Peyer's patch (tissue), 4 donors: ENCODE measurements around the gene DBNDD2. TPM values are rescaled to one million over a fixed set of nuclear protein-coding genes. Genes with fewer than 3 reads are reported as not detected.
A peak's percentile ranks its signal among the peaks of the same experiment; 100 is the strongest.

Source experiments
- DNase-seq, 3 donors: peaks; one replicate each; pipeline ENCODE4 v3.0.0-alpha.2; 2017 to 2019
- H3K27ac ChIP-seq, 4 donors: fragments of 200-600 bp; sonication (generic); one replicate each; pipeline ENCODE4 v1.5.1; 2016 to 2019
- H3K27me3 ChIP-seq, 2 donors: fragments of 200-600 bp; sonication (generic); one replicate each; pipeline ENCODE4 v1.5.1; 2019
- H3K36me3 ChIP-seq, 3 donors: fragments of 200-600 bp; sonication (generic); one replicate each; pipeline ENCODE4 v1.5.1; 2016 to 2019
- H3K4me1 ChIP-seq, 4 donors: fragments of 200-600 bp; sonication (generic); one replicate each; pipeline ENCODE4 v1.5.1; 2016 to 2019
- H3K4me3 ChIP-seq, 4 donors: fragments of 200-600 bp; sonication (generic); 1 replicate in 3 of 4; 2 replicates in 1 of 4; pipeline ENCODE4 v1.5.1; 2016 to 2019; ENCODE audit warnings: mild to moderate bottlenecking in 1 of 4
- H3K9me3 ChIP-seq, 4 donors: fragments of 200-600 bp; sonication (generic); one replicate each; pipeline ENCODE4 v1.5.1; 2016 to 2019; ENCODE audit warnings: mild to moderate bottlenecking in 1 of 4
- CTCF ChIP-seq, 6 experiments: fragments of 450-650 bp in 4 of 6; fragments of 200-600 bp in 2 of 6; sonication (generic) in 1 of 6; IDR thresholded peaks; one replicate each; pipeline ENCODE4 v1.5.1; 2017 to 2019; ENCODE audit warnings: antibody characterized with exemption in 6 of 6, mild to moderate bottlenecking in 3 of 6, moderate library complexity in 1 of 6
- POLR2A ChIP-seq, 2 donors: fragments of 450-650 bp; IDR thresholded peaks; one replicate each; pipeline ENCODE4 v1.5.1; 2017; ENCODE audit warnings: antibody characterized with exemption in 2 of 2, mild to moderate bottlenecking in 2 of 2, moderate library complexity in 2 of 2
- total RNA-seq, 4 donors: library from RNA; depleted of rRNA; stranded (reverse); fragments of >200 nt; gene quantifications; one replicate each; pipeline ENCODE4 v1.1.0, GENCODE V29; 2016

DBNDD2 gene
- total RNA-seq, 4 donors from 2014 or later = 62.7 to 75.2 (median 68.0) TPM

- Histone ChIP-seq H3K9me3 (no peaks in the 10 kb centered on the region), H3K36me3 (no peaks in the 10 kb centered on the region), H3K4me1 (peaks cover 0 to 4% (median 1%) of the 10 kb centered on the region in 4 donors), H3K27me3 (no peaks in the 10 kb centered on the region), H3K27ac (no peak overlapping the region), H3K4me3 (no peak overlapping the region)
- no peak for DNase-seq
- no peak for TF ChIP-seq CTCF (IDR thresholded peaks at IDR 0.05)
- no peak for TF ChIP-seq POLR2A (IDR thresholded peaks at IDR 0.05)
Measured at GRCh38 chr20:45433976-45434375, 25.9 kb downstream of the DBNDD2 start.

GRCh38 chr20:45436732-45437485 is 28.8 kb downstream of the DBNDD2 start:
- Histone ChIP-seq H3K27me3 (no peaks in the 10 kb centered on the region), H3K4me3 (peak overlapping the region; percentile 39 to 73 (median 60)), H3K9me3 (no peaks in the 10 kb centered on the region), H3K36me3 (no peaks in the 10 kb centered on the region), H3K4me1 (peaks cover 0 to 4% (median 1%) of the 10 kb centered on the region in 4 donors), H3K27ac (peak overlapping the region; percentile 44 to 79 (median 73))
- peak; percentile 91 to 97 (median 94) for DNase-seq
- TF ChIP-seq CTCF (IDR thresholded peaks at IDR 0.05) (peak; percentile 88 to 97 (median 96)), POLR2A (IDR thresholded peaks at IDR 0.05) (peak in 1 of 2 donors; percentile 28)

- Histone ChIP-seq H3K36me3 (no peaks in the 10 kb centered on the region), H3K27ac (no peak overlapping the region), H3K4me1 (peaks cover 0 to 4% (median 0%) of the 10 kb centered on the region in 4 donors), H3K9me3 (no peaks in the 10 kb centered on the region), H3K27me3 (no peaks in the 10 kb centered on the region), H3K4me3 (no peak overlapping the region)
- DNase-seq = no peak
- TF ChIP-seq CTCF (IDR thresholded peaks at IDR 0.05) = no peak
- TF ChIP-seq POLR2A (IDR thresholded peaks at IDR 0.05) = no peak
Measured at GRCh38 chr20:45440424-45440823, 32.3 kb downstream of the DBNDD2 start.

GRCh38 chr20:45440891-45441685 is 33.0 kb downstream of the DBNDD2 start:
- TF ChIP-seq CTCF (IDR thresholded peaks at IDR 0.05) (no peak), POLR2A (IDR thresholded peaks at IDR 0.05) (no peak)
- no peak for DNase-seq
- Histone ChIP-seq H3K27ac (no peak overlapping the region), H3K36me3 (no peaks in the 10 kb centered on the region), H3K9me3 (no peaks in the 10 kb centered on the region), H3K27me3 (no peaks in the 10 kb centered on the region), H3K4me1 (peaks cover 0 to 4% (median 0%) of the 10 kb centered on the region in 4 donors), H3K4me3 (no peak overlapping the region)

- H3K9me3 ChIP-seq = no peaks in the 10 kb centered on the region
- no peaks in the 10 kb centered on the region for H3K27me3 ChIP-seq
- no peak overlapping the region for H3K27ac ChIP-seq
- DNase-seq = no peak
- no peak overlapping the region for H3K4me3 ChIP-seq
- H3K36me3 ChIP-seq = no peaks in the 10 kb centered on the region
- TF ChIP-seq CTCF (IDR thresholded peaks at IDR 0.05) (no peak), POLR2A (IDR thresholded peaks at IDR 0.05) (no peak)
- H3K4me1 ChIP-seq = no peaks in the 10 kb centered on the region
Measured at GRCh38 chr20:45441746-45442145, 33.7 kb downstream of the DBNDD2 start.
